ENCODE results near the gene RASGRF1.

Gene RASGRF1

DNA sequence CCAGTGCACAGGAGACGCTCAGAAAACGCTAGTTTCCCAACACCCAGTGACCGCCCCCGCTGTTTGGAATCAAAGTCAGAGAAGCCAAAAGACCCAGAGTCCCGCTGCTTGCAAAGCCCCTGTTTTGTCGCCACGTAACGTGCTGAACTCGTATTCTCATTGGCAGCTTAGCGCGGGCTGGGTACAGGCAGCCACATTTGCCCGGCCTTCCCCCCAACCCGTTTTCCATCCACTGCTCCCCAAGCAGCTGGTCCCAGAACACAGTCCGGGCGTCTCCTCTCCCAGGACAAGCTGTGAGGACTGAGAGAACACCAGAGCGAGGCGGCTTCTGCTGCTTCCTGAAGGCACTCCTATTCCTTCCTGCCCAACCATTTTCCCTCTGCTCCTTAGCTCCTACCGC lies 54.8 kb downstream of the RASGRF1 start:
- DNase-seq (ENCODE audit: low read depth), result no peak
- TF ChIP-seq, protein P1, sequence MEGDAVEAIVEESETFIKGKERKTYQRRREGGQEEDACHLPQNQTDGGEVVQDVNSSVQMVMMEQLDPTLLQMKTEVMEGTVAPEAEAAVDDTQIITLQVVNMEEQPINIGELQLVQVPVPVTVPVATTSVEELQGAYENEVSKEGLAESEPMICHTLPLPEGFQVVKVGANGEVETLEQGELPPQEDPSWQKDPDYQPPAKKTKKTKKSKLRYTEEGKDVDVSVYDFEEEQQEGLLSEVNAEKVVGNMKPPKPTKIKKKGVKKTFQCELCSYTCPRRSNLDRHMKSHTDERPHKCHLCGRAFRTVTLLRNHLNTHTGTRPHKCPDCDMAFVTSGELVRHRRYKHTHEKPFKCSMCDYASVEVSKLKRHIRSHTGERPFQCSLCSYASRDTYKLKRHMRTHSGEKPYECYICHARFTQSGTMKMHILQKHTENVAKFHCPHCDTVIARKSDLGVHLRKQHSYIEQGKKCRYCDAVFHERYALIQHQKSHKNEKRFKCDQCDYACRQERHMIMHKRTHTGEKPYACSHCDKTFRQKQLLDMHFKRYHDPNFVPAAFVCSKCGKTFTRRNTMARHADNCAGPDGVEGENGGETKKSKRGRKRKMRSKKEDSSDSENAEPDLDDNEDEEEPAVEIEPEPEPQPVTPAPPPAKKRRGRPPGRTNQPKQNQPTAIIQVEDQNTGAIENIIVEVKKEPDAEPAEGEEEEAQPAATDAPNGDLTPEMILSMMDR (IDR thresholded peaks at IDR 0.05; ENCODE audit: insufficient read depth, low read depth, low read length, missing control alignments), result no peak
- no peak overlapping the region for H3K4me3 ChIP-seq (ENCODE audit: low read depth, low read length)

- TF ChIP-seq, protein P1 (IDR thresholded peaks at IDR 0.05; ENCODE audit: insufficient read depth, low read depth, low read length, missing control alignments), result peak; percentile 18
- peak; percentile 72 for DNase-seq (ENCODE audit: low read depth)
- no peak overlapping the region for H3K4me3 ChIP-seq (ENCODE audit: low read depth, low read length)
Measured at GRCh38 chr15:79035111-79035601, 55.4 kb downstream of the RASGRF1 start.

DNA sequence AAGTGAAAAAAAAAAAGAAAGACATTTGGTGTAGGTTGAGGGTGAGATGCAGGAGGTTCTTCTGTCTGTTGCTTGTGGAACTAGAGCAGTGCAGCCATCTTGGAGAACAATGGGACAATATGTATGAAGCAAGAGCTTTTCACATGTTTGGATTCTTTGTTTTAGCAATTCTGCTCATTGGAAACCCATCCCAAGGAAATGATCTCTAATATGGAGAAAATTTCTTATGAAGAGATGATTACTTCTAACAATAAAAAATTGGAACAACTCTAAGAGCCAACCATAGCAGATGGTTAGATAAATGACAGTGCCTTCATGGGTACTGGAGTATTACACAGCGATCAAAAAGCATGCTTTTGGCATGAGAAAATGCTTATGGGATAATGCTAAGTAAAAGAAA lies 56.3 kb downstream of the RASGRF1 start:
- TF ChIP-seq, protein P1 (IDR thresholded peaks at IDR 0.05; ENCODE audit: insufficient read depth, low read depth, low read length, missing control alignments), result no peak
- DNase-seq (ENCODE audit: low read depth), result no peak
- no peak overlapping the region for H3K4me3 ChIP-seq (ENCODE audit: low read depth, low read length)

- DNase-seq (ENCODE audit: low read depth), result no peak
- TF ChIP-seq, protein P1 (IDR thresholded peaks at IDR 0.05; ENCODE audit: insufficient read depth, low read depth, low read length, missing control alignments), result no peak
- no peak overlapping the region for H3K4me3 ChIP-seq (ENCODE audit: low read depth, low read length)
Measured at GRCh38 chr15:79032656-79033055, 57.9 kb downstream of the RASGRF1 start.

- TF ChIP-seq, protein P1 (IDR thresholded peaks at IDR 0.05; ENCODE audit: insufficient read depth, low read depth, low read length, missing control alignments), result no peak
- no peak for DNase-seq (ENCODE audit: low read depth)
- no peak overlapping the region for H3K4me3 ChIP-seq (ENCODE audit: low read depth, low read length)
Measured at GRCh38 chr15:79031821-79032220, 58.8 kb downstream of the RASGRF1 start.

- DNase-seq (ENCODE audit: low read depth), result no peak
- H3K4me3 ChIP-seq (ENCODE audit: low read depth, low read length), result no peak overlapping the region
- TF ChIP-seq, protein P1 (IDR thresholded peaks at IDR 0.05; ENCODE audit: insufficient read depth, low read depth, low read length, missing control alignments), result no peak
Measured at GRCh38 chr15:79031201-79031600, 59.4 kb downstream of the RASGRF1 start.

GRCh38 chr15:79030470-79030869 lies 60.1 kb downstream of the RASGRF1 start:
- H3K4me3 ChIP-seq (ENCODE audit: low read depth, low read length), result no peak overlapping the region
- TF ChIP-seq, protein P1 (IDR thresholded peaks at IDR 0.05; ENCODE audit: insufficient read depth, low read depth, low read length, missing control alignments), result no peak
- DNase-seq (ENCODE audit: low read depth), result no peak
